WI38 (cell line): ENCODE results near the gene ARID3B.
"Not testable (repeated sequence)": the region's sequence is repeated elsewhere in the genome, so short reads cannot be mapped to it uniquely, and the experiment has no call there.

Experiments
- H3K4me3 ChIP-seq: 2 replicates; pipeline ENCODE4 v1.5.1; 2011; ENCODE audit warnings: low read depth, mild to moderate bottlenecking, control low read depth, low read length
- TF ChIP-seq, protein P1 (sequence below): IDR thresholded peaks from 2 replicates; pipeline ENCODE4 v1.5.1; 2012; ENCODE audit warnings: low read depth, mild to moderate bottlenecking, control low read depth, low read length

Gene ARID3B

DNA sequence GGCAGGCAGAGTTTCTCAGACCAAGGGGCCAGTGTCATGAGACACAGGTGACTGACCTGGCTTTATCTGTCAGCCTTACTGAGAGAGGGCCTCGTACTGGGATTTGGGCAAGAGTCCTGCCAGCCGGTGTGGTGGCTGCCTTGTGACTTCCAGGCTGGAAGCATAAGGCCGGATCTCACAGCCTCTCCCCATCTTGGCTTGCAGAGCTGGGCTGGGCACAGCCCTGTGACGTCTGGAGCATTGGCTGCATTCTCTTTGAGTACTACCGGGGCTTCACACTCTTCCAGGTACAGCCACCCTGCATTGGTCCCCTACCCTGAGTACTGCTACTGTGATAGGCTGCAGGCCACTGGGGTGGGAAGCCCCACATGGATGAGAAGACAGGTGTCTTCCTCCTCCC lies 86.7 kb downstream of the ARID3B start:
- TF ChIP-seq, protein P1, sequence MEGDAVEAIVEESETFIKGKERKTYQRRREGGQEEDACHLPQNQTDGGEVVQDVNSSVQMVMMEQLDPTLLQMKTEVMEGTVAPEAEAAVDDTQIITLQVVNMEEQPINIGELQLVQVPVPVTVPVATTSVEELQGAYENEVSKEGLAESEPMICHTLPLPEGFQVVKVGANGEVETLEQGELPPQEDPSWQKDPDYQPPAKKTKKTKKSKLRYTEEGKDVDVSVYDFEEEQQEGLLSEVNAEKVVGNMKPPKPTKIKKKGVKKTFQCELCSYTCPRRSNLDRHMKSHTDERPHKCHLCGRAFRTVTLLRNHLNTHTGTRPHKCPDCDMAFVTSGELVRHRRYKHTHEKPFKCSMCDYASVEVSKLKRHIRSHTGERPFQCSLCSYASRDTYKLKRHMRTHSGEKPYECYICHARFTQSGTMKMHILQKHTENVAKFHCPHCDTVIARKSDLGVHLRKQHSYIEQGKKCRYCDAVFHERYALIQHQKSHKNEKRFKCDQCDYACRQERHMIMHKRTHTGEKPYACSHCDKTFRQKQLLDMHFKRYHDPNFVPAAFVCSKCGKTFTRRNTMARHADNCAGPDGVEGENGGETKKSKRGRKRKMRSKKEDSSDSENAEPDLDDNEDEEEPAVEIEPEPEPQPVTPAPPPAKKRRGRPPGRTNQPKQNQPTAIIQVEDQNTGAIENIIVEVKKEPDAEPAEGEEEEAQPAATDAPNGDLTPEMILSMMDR: no peak
- no peak overlapping the region for H3K4me3 ChIP-seq

DNA sequence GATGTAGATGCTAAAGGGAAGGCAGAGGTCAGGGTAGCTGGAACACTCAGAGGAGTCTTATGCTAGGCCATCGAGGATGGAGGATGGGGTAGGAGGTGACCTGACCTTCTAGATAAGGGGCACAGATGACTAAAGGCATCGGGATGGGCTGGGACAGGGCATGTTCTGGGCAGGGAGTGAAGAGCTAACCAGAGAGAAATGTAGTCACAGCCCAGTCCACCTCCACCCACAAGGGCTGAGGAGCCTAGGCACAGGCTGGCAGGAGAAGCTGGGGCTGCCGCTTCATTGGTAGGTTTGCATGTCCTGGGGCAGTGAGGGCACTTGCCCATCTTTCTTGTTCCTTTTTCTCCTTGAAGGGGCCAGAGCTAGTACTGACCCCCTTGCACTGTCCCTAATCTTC lies 87.2 kb downstream of the ARID3B start:
- no peak overlapping the region for H3K4me3 ChIP-seq
- TF ChIP-seq, protein P1: no peak

DNA sequence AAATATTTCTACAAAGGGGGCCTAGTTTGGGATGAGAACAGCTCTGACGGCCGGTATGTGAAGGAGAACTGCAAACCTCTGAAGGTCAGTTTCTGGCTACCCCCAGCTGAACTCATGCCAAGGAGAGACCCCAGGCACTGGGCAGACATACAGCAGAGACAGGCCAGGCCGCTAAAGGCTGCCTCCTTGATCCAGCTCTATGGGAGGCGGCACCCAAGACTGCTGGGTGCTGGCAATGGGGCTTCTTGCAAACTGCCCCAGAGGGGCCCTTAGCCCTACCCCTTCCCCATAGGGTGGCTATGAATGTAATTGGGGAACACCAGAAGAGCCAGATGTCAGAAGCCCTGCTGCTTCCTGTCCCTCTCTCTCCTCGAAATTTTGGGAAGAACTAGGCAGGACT lies 87.9 kb downstream of the ARID3B start:
- H3K4me3 ChIP-seq: no peak overlapping the region
- TF ChIP-seq, protein P1: no peak

DNA sequence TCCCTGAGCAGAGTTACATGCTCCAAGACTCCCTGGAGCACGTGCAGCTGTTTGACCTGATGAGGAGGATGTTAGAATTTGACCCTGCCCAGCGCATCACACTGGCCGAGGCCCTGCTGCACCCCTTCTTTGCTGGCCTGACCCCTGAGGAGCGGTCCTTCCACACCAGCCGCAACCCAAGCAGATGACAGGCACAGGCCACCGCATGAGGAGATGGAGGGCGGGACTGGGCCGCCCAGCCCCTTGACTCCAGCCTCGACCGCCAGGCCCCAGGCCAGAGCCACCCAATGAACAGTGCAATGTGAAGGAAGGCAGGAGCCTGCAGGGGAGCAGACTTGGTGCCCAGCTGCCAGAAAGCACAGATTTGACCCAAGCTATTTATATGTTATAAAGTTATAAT lies 88.7 kb downstream of the ARID3B start:
- not testable (repeated sequence) for H3K4me3 ChIP-seq

DNA sequence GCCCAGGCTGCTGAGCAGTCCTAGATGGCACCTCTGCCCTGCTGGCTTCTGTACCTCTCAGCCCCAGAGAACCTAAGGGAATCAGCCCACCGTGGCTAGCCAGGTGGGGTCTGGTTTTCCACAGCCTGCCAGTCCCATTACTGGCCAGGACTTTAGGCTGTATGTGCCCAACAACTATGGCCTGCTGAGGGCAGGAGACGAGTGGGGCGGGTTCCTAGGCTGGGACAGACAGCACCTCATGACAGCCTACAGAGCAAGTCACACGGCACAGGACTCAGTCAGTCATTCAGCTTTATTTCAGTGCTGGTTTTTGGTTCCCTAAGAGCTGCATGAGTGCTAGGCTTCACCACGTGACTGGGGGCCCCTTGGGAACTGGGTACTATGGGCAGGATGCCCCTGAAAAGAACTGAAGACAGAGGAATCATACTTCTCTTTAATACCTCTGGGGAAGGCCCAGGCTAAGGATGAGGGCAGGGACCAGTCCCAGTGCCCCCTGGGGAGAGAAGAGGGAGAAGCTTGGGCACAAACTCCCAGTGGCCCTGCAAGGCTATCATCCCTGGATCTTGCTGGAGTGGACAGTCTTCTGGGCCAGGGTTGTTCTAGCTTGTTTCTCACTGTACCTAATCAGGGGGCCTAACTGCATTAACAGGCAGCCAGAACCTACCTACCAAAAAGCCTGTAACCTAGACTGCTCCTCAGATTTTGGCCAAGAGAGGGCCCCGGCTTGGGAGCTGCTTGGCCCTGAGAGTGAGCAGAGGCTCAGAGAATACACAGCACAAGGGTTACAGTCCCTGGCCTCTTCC lies 89.5 kb downstream of the ARID3B start:
- H3K4me3 ChIP-seq: no peak overlapping the region
- TF ChIP-seq, protein P1: no peak

DNA sequence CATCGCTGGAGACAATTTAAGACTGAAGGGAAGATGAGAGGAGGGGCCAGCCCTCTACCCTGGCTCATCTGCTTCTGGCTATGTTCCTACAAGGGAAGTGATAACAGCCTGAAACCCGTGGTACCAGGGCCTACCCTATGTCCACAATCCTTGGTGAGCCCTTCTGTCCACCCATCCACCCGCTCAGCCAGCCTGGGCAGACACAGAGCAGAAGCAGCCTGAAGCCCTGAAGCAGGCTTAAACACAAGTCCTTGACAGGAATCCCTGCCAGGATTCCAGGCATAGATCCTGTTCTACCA lies 90.0 kb downstream of the ARID3B start:
- TF ChIP-seq, protein P1: no peak
- no peak overlapping the region for H3K4me3 ChIP-seq

DNA sequence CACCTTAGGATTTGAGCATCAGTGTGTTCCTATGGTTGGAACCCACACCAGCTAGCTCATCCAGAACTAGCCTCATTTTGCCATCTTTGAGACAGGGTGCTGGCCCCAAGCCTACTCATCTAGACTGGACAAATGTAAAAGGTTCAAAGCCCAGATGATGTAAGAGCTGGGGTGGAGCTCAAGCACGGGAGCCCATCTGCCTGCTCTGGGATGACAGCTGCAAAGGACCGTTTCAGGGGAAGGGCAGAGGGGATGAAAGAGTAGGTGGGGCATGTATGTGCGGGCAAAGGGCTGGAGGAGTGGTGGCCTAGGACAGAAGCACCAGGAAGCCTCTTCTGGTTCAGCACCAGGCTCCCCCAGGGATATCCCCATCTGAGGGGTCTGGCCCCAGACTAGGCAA lies 90.4 kb downstream of the ARID3B start:
- no peak overlapping the region for H3K4me3 ChIP-seq
- TF ChIP-seq, protein P1: no peak
